ENCODE measurements around the gene CCDC6. TPM values are rescaled to one million over a fixed set of nuclear protein-coding genes. Genes with fewer than 3 reads are reported as not detected.

CCDC6 gene
- total and polyA plus RNA-seq, 9 of the 15 experiments (the other 6 are each of a cell fraction or from before 2014, with no cell fraction given): 10.4 to 41.0 (median 20.9) TPM

- TF ChIP-seq, protein P1, sequence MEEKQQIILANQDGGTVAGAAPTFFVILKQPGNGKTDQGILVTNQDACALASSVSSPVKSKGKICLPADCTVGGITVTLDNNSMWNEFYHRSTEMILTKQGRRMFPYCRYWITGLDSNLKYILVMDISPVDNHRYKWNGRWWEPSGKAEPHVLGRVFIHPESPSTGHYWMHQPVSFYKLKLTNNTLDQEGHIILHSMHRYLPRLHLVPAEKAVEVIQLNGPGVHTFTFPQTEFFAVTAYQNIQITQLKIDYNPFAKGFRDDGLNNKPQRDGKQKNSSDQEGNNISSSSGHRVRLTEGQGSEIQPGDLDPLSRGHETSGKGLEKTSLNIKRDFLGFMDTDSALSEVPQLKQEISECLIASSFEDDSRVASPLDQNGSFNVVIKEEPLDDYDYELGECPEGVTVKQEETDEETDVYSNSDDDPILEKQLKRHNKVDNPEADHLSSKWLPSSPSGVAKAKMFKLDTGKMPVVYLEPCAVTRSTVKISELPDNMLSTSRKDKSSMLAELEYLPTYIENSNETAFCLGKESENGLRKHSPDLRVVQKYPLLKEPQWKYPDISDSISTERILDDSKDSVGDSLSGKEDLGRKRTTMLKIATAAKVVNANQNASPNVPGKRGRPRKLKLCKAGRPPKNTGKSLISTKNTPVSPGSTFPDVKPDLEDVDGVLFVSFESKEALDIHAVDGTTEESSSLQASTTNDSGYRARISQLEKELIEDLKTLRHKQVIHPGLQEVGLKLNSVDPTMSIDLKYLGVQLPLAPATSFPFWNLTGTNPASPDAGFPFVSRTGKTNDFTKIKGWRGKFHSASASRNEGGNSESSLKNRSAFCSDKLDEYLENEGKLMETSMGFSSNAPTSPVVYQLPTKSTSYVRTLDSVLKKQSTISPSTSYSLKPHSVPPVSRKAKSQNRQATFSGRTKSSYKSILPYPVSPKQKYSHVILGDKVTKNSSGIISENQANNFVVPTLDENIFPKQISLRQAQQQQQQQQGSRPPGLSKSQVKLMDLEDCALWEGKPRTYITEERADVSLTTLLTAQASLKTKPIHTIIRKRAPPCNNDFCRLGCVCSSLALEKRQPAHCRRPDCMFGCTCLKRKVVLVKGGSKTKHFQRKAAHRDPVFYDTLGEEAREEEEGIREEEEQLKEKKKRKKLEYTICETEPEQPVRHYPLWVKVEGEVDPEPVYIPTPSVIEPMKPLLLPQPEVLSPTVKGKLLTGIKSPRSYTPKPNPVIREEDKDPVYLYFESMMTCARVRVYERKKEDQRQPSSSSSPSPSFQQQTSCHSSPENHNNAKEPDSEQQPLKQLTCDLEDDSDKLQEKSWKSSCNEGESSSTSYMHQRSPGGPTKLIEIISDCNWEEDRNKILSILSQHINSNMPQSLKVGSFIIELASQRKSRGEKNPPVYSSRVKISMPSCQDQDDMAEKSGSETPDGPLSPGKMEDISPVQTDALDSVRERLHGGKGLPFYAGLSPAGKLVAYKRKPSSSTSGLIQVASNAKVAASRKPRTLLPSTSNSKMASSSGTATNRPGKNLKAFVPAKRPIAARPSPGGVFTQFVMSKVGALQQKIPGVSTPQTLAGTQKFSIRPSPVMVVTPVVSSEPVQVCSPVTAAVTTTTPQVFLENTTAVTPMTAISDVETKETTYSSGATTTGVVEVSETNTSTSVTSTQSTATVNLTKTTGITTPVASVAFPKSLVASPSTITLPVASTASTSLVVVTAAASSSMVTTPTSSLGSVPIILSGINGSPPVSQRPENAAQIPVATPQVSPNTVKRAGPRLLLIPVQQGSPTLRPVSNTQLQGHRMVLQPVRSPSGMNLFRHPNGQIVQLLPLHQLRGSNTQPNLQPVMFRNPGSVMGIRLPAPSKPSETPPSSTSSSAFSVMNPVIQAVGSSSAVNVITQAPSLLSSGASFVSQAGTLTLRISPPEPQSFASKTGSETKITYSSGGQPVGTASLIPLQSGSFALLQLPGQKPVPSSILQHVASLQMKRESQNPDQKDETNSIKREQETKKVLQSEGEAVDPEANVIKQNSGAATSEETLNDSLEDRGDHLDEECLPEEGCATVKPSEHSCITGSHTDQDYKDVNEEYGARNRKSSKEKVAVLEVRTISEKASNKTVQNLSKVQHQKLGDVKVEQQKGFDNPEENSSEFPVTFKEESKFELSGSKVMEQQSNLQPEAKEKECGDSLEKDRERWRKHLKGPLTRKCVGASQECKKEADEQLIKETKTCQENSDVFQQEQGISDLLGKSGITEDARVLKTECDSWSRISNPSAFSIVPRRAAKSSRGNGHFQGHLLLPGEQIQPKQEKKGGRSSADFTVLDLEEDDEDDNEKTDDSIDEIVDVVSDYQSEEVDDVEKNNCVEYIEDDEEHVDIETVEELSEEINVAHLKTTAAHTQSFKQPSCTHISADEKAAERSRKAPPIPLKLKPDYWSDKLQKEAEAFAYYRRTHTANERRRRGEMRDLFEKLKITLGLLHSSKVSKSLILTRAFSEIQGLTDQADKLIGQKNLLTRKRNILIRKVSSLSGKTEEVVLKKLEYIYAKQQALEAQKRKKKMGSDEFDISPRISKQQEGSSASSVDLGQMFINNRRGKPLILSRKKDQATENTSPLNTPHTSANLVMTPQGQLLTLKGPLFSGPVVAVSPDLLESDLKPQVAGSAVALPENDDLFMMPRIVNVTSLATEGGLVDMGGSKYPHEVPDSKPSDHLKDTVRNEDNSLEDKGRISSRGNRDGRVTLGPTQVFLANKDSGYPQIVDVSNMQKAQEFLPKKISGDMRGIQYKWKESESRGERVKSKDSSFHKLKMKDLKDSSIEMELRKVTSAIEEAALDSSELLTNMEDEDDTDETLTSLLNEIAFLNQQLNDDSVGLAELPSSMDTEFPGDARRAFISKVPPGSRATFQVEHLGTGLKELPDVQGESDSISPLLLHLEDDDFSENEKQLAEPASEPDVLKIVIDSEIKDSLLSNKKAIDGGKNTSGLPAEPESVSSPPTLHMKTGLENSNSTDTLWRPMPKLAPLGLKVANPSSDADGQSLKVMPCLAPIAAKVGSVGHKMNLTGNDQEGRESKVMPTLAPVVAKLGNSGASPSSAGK (IDR thresholded peaks at IDR 0.05): no peak
Measured at GRCh38 chr10:59847888-59848287, 58.5 kb downstream of the CCDC6 start (continued).
